ENCODE results near the gene OR2AG1.

OR2AG1 gene

DNA sequence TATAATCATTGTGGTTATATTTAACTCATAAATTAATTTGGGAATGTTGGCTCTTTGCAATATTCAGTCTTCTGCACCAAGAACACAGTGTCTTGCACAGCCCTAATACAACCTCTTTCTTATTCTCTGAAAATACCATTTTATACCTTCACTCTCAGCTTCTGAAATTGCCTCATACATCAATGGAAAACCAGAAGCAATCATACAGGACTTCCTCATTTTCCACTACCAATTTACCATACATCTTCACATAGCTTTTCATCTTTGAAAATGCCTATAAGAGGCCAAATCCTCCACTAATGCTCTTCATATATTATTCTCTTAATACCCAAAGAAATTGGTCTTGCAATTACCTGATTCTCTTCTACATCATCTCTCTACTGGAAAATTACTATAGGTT, 4.3 kb upstream of the OR2AG1 start (continued):
- TF ChIP-seq PATZ1 (CRISPR knock-in tag; IDR thresholded peaks at IDR 0.05; ENCODE audit: borderline replicate concordance) (no peak), PPARA (CRISPR knock-in tag; IDR thresholded peaks at IDR 0.05; ENCODE audit: borderline replicate concordance) (no peak), ZNF70 (CRISPR knock-in tag; IDR thresholded peaks at IDR 0.05) (no peak), RARB (CRISPR knock-in tag; IDR thresholded peaks at IDR 0.05) (no peak), GLIS3 (CRISPR knock-in tag; IDR thresholded peaks at IDR 0.05) (no peak)
- TF ChIP-seq, protein P1, sequence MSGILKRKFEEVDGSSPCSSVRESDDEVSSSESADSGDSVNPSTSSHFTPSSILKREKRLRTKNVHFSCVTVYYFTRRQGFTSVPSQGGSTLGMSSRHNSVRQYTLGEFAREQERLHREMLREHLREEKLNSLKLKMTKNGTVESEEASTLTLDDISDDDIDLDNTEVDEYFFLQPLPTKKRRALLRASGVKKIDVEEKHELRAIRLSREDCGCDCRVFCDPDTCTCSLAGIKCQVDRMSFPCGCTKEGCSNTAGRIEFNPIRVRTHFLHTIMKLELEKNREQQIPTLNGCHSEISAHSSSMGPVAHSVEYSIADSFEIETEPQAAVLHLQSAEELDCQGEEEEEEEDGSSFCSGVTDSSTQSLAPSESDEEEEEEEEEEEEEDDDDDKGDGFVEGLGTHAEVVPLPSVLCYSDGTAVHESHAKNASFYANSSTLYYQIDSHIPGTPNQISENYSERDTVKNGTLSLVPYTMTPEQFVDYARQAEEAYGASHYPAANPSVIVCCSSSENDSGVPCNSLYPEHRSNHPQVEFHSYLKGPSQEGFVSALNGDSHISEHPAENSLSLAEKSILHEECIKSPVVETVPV (CRISPR knock-in tag; IDR thresholded peaks at IDR 0.05): no peak

DNA sequence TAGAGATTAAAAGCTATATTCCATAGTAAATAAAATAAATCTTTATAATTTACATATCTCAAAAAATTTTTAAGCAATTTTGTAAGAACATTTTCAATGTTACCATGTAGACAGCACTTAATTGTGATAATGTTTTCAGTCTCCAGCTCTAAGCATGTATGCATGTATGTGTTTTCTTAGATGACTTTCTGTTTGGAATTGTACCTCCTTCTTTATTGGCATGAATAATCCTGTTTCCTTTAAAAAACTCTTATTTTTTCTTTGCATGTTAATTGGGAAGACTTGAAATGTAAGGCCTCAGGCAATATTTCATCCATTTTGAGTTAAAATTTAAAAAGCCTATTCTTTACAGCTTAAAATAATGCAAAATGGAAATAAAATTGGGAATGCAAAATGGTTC, 2.0 kb upstream of the OR2AG1 start:
- TF ChIP-seq, protein P2, sequence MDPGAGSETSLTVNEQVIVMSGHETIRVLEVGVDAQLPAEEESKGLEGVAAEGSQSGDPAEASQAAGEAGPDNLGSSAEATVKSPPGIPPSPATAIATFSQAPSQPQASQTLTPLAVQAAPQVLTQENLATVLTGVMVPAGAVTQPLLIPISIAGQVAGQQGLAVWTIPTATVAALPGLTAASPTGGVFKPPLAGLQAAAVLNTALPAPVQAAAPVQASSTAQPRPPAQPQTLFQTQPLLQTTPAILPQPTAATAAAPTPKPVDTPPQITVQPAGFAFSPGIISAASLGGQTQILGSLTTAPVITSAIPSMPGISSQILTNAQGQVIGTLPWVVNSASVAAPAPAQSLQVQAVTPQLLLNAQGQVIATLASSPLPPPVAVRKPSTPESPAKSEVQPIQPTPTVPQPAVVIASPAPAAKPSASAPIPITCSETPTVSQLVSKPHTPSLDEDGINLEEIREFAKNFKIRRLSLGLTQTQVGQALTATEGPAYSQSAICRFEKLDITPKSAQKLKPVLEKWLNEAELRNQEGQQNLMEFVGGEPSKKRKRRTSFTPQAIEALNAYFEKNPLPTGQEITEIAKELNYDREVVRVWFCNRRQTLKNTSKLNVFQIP (CRISPR knock-in tag; IDR thresholded peaks at IDR 0.05; ENCODE audit: borderline replicate concordance, low read depth): no peak
- no peak for TF ChIP-seq TOX (CRISPR knock-in tag; IDR thresholded peaks at IDR 0.05; ENCODE audit: borderline replicate concordance)
- no peak for TF ChIP-seq ZNF70 (CRISPR knock-in tag; IDR thresholded peaks at IDR 0.05)
- TF ChIP-seq OSR1 (CRISPR knock-in tag; IDR thresholded peaks at IDR 0.05): no peak
- TF ChIP-seq CREB5 (CRISPR knock-in tag; IDR thresholded peaks at IDR 0.05; ENCODE audit: low read depth): no peak
- no peak for TF ChIP-seq TCF4 (CRISPR knock-in tag; IDR thresholded peaks at IDR 0.05; ENCODE audit: borderline replicate concordance)
- TF ChIP-seq ISL1 (CRISPR knock-in tag; IDR thresholded peaks at IDR 0.05): no peak
- TF ChIP-seq ESRRG (CRISPR knock-in tag; IDR thresholded peaks at IDR 0.05): no peak
- TF ChIP-seq, protein P3, sequence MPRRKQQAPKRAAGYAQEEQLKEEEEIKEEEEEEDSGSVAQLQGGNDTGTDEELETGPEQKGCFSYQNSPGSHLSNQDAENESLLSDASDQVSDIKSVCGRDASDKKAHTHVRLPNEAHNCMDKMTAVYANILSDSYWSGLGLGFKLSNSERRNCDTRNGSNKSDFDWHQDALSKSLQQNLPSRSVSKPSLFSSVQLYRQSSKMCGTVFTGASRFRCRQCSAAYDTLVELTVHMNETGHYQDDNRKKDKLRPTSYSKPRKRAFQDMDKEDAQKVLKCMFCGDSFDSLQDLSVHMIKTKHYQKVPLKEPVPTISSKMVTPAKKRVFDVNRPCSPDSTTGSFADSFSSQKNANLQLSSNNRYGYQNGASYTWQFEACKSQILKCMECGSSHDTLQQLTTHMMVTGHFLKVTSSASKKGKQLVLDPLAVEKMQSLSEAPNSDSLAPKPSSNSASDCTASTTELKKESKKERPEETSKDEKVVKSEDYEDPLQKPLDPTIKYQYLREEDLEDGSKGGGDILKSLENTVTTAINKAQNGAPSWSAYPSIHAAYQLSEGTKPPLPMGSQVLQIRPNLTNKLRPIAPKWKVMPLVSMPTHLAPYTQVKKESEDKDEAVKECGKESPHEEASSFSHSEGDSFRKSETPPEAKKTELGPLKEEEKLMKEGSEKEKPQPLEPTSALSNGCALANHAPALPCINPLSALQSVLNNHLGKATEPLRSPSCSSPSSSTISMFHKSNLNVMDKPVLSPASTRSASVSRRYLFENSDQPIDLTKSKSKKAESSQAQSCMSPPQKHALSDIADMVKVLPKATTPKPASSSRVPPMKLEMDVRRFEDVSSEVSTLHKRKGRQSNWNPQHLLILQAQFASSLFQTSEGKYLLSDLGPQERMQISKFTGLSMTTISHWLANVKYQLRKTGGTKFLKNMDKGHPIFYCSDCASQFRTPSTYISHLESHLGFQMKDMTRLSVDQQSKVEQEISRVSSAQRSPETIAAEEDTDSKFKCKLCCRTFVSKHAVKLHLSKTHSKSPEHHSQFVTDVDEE (CRISPR knock-in tag; IDR thresholded peaks at IDR 0.05): no peak
- TF ChIP-seq ZFP3 (CRISPR knock-in tag; IDR thresholded peaks at IDR 0.05): no peak
- TF ChIP-seq PPARA (CRISPR knock-in tag; IDR thresholded peaks at IDR 0.05; ENCODE audit: borderline replicate concordance): no peak
- no peak for TF ChIP-seq RARB (CRISPR knock-in tag; IDR thresholded peaks at IDR 0.05)
- no peak for ATAC-seq

DNA sequence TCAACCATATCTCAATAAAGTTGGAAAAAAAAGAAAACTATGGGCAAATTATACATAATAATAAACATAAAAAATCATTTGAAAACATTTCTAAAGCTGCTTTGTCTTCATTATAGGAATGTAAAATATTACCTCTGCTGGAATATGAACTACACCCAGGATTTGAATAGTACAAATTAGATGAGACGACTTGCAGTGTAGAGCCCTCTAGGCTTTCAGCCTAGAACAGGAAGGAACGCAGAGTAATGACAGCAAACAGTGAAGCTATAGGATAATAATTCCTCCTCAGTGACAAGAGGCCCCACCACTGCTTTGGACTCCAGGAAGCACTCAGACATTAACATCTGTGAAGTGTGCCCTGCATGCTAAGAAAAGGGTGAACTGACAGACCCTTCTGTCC, 7.7 kb downstream of the OR2AG1 start:
- ATAC-seq: no peak
- TF ChIP-seq ZFP3 (CRISPR knock-in tag; IDR thresholded peaks at IDR 0.05): no peak
- TF ChIP-seq ZNF565 (CRISPR knock-in tag; conservative IDR thresholded peaks at IDR 0.05; ENCODE audit: low read depth): no peak
- TF ChIP-seq SNAI2 (CRISPR knock-in tag; IDR thresholded peaks at IDR 0.05): no peak
- no peak for TF ChIP-seq ARNTL (CRISPR knock-in tag; IDR thresholded peaks at IDR 0.05; ENCODE audit: borderline replicate concordance, low read depth)
- TF ChIP-seq RARB (CRISPR knock-in tag; IDR thresholded peaks at IDR 0.05): no peak
- TF ChIP-seq TOX (CRISPR knock-in tag; IDR thresholded peaks at IDR 0.05; ENCODE audit: borderline replicate concordance): no peak
- TF ChIP-seq, protein P1 (CRISPR knock-in tag; IDR thresholded peaks at IDR 0.05): no peak
- no peak for TF ChIP-seq ZFP30 (CRISPR knock-in tag; IDR thresholded peaks at IDR 0.05)
- TF ChIP-seq CREB5 (CRISPR knock-in tag; IDR thresholded peaks at IDR 0.05; ENCODE audit: low read depth): no peak
- TF ChIP-seq CSDC2 (CRISPR knock-in tag; IDR thresholded peaks at IDR 0.05): no peak
- no peak for TF ChIP-seq TCF4 (CRISPR knock-in tag; IDR thresholded peaks at IDR 0.05; ENCODE audit: borderline replicate concordance)
- no peak for TF ChIP-seq PPARA (CRISPR knock-in tag; IDR thresholded peaks at IDR 0.05; ENCODE audit: borderline replicate concordance)
- no peak for TF ChIP-seq PATZ1 (CRISPR knock-in tag; IDR thresholded peaks at IDR 0.05; ENCODE audit: borderline replicate concordance)
- TF ChIP-seq, protein P2 (CRISPR knock-in tag; IDR thresholded peaks at IDR 0.05; ENCODE audit: borderline replicate concordance, low read depth): no peak
- TF ChIP-seq GLIS3 (CRISPR knock-in tag; IDR thresholded peaks at IDR 0.05): no peak
- TF ChIP-seq ESRRG (CRISPR knock-in tag; IDR thresholded peaks at IDR 0.05): no peak
